Measurements from ENCODE around the gene SLC30A4. TPM values are rescaled to one million over a fixed set of nuclear protein-coding genes. Genes with fewer than 3 reads are reported as not detected.
A peak's percentile ranks its signal among the peaks of the same experiment; 100 is the strongest.
"Not testable (repeated sequence)": the region's sequence is repeated elsewhere in the genome, so short reads cannot be mapped to it uniquely, and the experiment has no call there.

SLC30A4 gene, protein sequence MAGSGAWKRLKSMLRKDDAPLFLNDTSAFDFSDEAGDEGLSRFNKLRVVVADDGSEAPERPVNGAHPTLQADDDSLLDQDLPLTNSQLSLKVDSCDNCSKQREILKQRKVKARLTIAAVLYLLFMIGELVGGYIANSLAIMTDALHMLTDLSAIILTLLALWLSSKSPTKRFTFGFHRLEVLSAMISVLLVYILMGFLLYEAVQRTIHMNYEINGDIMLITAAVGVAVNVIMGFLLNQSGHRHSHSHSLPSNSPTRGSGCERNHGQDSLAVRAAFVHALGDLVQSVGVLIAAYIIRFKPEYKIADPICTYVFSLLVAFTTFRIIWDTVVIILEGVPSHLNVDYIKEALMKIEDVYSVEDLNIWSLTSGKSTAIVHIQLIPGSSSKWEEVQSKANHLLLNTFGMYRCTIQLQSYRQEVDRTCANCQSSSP
- total RNA-seq (2014; rRNA removed; shearing (Covaris generic)): 2.8 and 3.4 TPM in 2 replicates

DNA sequence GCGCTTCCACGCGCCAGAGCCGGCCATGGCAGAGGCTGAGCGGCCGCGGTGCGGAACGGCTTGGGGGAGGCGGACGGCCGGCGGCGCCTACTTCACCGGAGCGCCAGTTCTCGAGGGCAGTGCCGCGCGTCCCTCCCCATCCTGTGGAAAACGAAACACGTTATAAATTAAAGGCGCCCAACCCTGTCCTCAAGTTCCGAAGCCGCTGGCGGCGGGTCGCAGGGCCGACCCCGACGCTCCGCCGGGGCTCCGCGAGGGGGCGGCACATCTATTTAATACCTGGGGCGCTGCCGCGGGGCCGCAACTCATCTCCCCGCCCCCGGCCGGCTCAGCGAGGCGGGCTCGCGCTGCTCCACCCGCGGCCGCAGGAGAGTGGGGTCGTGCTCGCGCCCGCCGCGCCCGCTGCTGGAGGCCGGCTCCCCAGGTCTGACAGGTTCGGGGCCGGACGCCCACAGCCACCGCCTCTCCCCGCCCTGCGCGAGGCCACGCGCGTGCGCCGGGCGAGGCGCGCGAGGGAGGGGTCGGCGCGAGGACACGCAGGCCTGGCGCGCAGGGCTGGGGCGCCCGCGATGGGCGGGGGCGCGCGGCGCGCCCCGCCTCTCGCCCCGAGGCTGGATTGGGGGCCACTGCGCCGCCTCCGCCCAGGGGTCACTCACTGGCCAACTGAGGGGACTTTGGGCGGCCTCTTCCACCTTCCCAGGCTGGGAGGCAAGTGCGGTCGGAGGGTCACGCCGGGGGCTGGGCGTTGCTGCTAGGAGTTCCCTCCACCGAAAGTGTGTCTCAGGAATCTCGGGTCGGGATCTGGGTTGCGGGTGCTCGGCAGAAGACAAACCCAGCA, at the start of gene SLC30A4:
SLC30A4 (minus strand) TSS at position 428 of the 838 bp plus-strand sequence; CDS start at position 27, 401 bp downstream.
- DNase-seq (ENCODE audit: low spot score): peak; percentile 29

DNA sequence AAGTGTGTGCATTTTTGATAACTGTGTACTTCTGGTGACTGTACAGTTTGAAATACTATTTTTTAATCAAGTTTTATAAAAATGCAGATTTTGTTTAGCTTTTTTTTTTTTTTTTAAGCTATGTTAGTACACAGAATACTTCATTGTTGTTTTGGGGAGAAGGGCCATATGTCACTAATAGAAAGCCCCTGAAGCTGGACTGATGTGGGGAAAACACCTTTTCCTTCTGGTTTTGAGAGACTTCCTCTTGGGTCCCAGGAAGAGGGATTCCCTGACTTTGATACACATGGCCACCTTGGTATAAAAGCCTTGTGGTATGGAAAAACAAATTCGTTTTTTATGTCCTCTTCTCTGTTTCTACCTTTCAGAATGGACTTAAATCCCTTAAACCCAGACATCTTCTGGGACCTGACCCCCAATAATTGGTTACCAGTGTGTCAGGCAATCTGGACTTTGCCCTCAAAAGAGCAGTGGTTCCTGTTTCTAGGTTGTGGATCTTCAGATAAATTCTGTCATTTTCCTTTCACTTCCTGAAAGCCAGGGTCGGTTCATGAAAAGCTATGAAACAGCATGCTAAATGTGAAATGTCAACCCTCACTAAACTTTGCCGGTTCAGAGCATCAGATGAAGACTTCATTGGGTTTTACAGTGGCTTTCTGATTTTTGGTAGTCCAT, 33.5 kb upstream of the SLC30A4 start:
- DNase-seq (ENCODE audit: low spot score): no peak

DNA sequence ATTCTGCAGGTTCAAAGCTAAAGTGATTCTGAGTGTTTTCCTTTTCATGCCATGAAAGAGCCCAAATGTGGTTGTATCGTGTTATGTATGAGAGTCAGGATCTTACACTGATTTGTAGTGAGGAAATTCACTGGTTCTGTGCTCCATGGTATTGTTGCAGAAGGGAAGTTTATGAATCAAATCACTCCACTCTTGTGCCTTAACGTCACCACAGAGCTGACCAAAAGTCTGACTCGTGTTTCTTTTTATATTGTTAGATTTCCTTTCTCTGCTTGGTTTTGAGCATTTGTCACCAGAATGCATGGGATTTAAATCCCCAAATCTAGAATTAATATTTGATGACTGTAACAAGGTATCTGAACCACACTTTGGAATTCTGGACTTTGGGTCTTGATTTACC, 29.1 kb upstream of the SLC30A4 start:
- no peak for DNase-seq (ENCODE audit: low spot score)

DNA sequence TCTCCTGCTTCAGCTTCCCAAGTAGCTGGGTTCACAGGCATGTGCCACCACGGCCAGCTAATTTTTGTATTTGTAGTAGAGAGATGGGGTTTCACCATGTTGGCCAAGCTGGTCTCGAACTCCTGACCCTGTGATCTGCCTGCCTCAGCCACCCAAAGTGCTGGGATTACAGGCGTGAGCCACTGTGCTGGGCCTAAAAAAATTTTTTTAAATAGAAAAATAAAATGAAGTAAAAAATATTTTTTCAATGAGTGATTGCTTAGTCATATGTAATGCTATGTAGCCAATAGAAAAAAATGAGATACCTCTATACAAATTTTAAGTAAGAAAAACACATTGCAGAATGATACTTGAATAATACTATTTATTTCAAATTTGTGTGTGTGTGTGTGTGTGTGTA, 27.9 kb upstream of the SLC30A4 start:
- DNase-seq (ENCODE audit: low spot score): no peak

DNA sequence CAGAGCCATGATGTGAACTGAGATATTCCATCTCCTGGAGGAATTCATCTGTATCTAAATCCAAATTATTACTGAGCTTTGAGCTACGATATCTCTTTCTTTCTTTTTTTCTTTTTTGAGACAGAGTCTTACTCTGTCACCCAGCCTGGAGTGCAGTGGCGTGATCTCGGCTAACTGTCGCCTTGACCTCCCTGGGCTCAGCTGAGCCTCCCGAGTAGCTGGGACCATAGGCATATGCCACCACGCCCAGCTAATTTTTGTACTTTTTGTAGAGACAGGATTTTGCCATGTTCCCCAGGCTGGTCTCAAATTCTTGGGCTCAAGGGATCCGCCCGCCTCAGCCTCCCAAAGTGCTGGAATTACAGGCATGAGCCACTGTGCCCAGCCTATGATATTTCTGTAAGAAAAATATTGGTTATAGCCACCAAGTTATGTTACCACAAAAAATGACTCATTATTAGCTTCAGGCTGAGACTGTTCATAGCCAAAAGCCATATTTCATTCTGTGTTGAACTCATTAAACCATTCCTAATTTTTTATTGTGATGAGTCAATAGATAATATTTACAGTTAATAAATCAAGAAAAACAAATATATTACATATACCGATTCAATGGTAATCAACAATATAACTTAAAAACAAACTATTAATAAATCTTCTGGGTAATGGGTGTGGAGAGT, 27.1 kb upstream of the SLC30A4 start:
- DNase-seq (ENCODE audit: low spot score): no peak

DNA sequence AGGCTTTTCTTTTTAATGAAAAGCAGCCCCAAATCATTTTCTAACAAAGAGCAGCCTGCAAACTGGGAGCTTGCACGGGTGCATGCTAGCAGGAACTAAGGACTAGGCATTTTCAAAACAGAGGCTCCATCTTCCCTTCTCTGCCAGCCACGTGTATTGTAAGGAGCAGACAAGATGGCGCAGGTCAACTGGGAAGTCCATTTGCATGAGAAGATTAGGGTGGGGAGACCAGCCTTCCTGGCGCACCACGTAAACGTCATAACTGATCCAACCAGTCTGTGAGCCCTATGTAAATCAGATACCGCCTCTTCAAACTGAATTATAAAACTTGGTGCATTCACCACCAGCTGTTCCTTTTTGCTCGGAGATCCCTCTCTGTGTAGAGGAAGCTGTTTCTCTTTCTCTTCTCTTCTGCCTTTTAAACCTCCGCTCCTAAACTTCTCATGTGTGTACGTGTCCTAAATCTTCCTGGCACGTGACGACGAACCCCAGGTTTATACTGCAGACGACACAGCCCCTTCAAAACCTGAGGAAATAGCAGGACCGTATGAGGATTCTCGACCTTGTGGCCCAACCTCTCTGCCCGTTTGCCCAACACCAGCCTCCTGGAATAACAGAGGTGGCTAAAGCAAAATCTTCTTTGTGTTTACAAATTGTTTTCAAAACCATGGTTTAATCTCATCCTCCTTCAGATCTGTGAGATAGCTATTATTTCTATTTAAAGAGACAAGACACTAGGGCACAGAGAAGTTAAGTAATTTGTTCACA, 26.4 kb upstream of the SLC30A4 start:
- no peak for DNase-seq (ENCODE audit: low spot score)

DNA sequence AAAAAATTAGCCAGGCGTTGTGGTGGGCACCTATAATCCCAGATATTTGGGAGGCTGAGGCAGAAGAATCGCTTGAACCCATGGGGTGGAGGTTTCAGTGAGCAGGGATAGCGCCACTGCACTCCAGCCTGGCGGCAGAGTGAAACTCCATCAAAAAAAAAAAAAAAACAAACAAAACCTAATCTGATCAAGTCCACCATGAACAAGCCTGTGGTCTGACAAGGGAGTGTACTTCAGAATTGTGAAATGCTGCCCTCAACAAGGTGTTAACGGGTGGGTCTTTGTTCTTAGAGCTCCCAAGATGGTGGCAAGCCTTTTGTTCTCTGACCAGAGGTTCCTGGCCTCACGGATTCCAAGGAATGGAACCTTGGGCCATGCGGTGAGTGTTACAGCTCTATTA, 24.2 kb upstream of the SLC30A4 start:
- DNase-seq (ENCODE audit: low spot score): no peak

DNA sequence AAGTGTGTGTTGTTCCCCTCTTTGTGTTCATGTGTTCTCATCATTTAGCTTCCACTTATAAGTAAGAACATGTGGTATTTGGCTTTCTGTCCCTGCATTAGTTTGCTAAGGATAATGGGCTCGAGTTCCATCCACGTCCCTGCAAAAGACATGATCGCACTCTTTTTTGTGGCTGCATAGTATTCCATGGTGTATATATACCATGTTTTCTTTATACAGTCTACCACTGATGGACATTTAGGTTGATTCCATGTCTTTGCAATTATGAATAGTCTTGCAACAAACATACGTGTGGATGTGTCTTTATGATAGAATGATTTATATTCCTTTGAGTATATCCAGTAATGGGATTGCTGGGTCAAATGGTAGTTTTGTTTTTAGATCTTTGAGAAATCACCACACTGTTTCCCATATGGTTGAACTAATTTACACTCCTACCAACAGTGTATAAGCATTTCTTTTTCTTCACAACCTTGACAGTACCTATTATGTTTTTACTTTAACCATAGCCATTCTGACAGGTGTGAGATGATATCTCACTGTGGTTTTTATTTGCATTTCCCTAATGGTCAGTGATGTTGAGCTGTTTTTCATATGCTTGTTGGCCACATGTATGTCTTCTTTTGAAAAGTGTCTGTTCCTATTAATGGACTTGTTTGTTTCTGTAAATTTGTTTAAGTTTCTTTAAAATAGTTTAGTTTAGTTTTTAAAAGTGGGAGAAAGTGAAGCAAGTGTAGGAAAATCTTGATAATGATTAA, 21.9 kb upstream of the SLC30A4 start:
- DNase-seq (ENCODE audit: low spot score): no peak

DNA sequence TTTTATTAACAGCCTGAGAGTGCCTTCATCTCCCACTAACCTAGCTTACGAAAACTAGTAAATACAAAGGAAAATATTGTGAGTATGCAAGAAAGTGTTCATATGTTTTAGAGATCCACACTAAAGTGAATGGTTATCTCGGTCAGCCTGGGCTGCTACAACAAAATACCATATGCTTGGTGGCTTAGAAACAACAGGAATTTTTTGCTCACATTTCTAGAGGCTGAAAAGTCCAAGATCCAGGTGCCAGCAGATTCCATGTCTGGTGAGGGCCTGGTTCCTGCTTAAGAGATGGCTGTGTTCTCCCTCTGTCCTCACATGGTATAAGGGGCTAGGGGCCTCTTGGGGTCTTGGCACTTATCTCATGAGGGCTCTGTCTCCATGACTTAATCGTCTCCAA, 20.5 kb upstream of the SLC30A4 start:
- no peak for DNase-seq (ENCODE audit: low spot score)

DNA sequence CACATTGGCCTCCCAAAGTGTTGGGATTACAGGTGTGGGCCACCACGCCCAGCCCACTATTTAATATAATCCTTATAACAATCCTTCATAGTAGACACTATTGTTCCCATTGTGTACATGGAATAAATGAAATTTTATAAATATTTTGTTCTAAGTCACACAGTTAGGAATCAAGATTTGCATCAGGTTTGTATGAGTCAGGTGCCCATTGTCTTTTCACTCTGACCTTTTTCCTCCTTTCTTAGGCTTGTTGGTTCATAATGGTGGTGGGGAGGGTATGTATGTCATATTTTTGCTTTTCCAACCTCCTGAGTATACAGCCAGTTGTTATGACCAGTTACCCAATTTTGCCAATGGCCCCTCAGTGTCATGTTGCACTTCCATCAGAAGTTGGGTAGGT, 18.0 kb upstream of the SLC30A4 start:
- DNase-seq (ENCODE audit: low spot score): no peak

DNA sequence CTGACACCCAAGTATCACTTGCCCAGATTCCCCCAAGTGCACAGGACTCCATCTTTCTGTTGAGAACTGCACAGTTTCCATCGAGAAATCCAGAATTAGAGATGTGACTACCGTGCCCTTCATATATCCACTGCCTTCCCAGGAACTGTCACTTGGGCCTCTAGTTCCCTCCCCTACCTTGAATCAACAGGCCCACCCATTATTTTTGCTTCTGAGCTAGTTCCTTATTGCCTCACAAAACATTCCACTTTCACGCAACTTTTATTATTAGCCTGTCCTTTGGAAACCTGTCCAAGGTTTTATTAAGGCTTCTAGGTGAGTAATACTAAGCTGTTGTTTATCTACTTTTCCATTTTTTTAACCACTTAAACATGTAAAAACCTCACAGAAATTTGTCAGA, 17.1 kb upstream of the SLC30A4 start:
- no peak for DNase-seq (ENCODE audit: low spot score)

DNA sequence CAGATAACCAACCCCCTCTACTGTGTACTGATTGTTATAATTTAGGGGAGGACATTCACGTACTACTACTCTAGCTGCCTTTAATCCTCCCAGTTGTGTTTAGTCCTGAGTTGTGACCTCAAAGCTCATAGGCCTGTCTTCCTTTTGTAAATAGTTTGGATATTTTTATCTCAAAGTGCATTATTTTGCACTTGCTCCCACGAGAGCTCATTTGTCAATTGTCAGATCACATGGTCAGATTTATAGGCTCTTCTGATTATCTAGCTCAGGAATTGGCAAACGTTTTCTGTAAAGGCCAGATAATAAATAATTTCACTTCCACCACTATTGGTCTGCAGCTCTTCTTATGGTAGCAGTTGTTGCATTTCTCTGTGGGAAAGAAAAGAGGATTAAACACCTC, 14.4 kb upstream of the SLC30A4 start:
- DNase-seq (ENCODE audit: low spot score): no peak

DNA sequence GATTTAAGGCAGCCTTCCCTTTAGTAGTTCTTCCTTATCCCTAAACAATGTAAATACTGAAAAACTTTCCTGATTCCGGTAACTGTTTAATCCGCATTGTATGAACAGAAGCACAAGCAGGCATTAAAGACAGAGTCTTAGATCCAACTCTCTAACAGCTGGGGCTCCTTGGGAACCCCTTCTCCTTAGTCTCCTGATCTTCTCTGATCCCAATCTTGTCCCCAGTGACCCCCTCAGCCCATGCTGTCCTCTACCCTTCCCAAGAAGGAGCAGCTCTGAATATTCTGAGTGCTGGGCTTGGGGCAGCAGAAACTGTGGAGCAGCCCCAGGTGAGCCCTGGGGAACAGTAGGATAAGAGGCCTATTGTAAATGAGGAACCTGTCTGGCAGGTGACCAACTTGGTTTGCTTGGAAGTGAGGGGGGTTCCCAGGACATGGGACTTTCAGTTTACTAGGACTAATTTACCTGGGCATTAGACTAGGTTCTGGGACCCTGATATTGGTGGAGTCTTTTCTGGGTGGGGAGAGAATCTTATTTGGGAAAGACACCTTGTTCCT, 13.0 kb upstream of the SLC30A4 start:
- no peak for DNase-seq (ENCODE audit: low spot score)

DNA sequence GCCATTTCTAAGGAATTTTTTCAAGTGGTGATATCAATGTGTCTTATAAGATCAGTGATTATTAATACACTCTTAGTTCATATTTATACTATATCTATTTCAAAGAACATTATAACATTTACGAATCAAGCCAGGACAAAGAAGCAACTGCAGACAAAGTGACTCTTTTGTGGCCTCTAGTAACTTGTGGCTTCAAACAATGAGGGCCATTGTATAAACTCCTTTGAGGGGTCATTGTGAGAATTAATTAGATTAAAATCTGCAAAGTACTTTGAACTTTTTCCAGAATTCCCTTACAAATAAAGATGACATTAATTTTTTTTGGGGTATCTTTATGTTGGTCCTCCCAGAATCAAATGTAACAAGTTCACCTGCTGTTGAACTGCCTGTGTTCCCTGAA, 12.3 kb upstream of the SLC30A4 start:
- no peak for DNase-seq (ENCODE audit: low spot score)

DNA sequence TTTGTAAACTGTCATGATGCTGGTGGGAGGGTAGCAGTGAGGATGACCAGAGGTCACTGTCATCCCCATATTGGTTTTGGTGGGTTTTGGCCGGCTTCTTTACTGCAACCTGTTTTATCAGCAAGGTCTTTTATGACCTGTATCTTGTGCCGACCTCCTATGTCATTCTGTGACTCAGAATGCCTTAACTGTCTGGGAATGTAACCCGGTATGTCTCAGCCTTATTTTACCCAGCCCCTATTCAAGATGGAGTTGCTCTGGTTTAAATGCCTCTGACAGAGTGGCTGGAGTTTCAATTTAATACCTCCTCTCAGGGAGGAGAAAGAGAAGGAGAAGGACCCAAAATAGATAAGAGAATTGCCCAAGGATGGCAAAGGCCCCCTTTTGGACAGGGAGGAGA, 10.3 kb upstream of the SLC30A4 start:
- DNase-seq (ENCODE audit: low spot score): not testable (repeated sequence)

DNA sequence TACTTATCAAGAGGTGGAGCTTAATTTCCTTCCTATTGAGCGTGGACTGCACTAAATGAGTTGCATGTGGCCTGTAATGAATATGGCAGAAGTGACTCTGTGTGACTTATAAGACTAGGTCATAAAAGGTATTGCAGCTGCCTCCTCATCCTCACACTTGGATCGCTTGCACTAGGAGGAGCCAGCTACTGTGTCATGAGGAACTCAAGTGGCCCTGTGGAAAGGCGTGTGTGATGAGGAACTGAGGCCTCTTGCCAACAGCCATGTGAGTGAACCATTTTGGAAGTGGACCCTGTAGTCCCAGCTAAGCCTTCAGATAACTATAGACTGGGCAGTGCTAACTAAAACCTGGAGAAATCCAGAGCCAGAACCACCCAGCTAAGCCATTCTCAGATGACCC, 7.1 kb upstream of the SLC30A4 start:
- no peak for DNase-seq (ENCODE audit: low spot score)

DNA sequence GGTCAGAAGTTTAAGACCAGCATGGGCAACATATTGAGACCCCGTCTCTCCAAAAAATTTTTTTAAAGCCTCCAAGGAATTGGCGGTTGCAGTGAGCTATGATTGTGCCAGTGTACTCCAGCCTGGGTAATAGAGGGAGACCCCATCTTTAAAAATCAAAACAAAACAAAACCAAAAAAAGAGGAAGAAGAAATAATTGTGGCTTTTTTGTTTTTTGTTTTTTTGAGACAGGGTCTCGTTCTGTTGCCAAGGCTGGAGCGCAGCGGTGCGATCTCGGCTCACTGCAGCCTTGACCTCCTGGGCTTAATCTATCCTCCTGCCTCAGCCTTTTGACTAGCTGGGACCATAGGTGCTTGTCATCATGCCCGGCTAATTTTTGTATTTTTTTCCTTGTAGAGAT, 4.5 kb upstream of the SLC30A4 start:
- no peak for DNase-seq (ENCODE audit: low spot score)

DNA sequence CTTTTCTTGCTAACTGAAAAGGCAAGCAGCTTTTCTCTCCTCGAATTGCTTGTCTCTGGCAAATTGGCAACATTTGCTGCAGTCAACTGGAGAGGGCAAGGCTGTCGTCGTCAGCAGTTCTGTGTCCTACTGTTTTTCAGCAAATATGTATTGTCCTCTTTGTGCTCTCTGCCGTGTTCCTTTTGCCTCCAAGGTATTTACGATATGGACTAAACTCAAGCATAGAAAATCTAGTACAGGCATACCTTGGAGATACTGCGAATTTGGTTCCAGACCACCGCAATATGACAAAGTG, 558 bp upstream of the SLC30A4 start:
- DNase-seq (ENCODE audit: low spot score): no peak

DNA sequence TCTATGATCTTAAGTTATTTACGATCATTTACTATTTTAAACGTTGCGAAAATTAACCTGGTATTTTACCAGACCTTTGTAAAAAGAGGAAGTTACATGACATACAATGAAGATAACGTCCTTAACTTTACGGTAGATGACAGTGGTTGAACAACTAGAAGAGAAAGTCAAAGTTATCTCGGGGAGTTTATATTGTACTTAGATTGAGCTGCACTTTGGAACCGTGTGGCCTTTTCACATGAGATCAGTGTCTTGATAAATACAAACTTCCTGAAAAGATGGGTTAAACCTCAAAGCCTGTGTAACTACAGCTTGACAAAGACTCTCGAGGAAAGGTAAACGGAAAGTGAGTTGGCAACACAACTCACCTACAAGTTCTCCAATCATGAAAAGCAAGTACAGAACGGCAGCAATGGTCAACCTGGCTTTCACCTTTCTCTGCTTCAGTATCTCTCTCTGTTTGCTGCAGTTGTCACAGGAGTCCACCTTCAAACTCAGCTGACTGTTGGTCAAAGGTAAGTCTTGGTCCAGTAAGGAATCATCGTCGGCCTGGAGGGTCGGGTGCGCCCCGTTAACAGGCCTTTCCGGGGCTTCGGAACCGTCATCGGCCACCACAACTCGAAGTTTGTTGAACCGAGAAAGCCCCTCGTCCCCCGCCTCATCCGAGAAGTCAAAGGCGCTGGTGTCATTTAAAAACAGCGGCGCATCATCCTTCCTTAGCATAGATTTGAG, 793 bp downstream of the SLC30A4 start:
- DNase-seq (ENCODE audit: low spot score): no peak

All from H4 (cell line).